HUDEP-2 (cell line): Measurements from ENCODE around the gene RGS7.
"Not testable (repeated sequence)": the region's sequence is repeated elsewhere in the genome, so short reads cannot be mapped to it uniquely, and the experiment has no call there.

Experiments used
- DNase-seq, 76 experiments: peaks; one replicate each; lab custom pipeline; 2025; ENCODE audit not compliant: unreplicated experiment in 76 of 76; lab: John Stamatoyannopoulos, UW

Gene RGS7

GRCh38 chr1:241215683-241216082 lies 141.3 kb downstream of the RGS7 start:
- no peak for DNase-seq

- no peak for DNase-seq
Observed at GRCh38 chr1:241215203-241215602, 141.8 kb downstream of the RGS7 start.

GRCh38 chr1:241213139-241213538 lies 143.9 kb downstream of the RGS7 start:
- no peak for DNase-seq

GRCh38 chr1:241212628-241213027 lies 144.4 kb downstream of the RGS7 start:
- no peak for DNase-seq

DNA sequence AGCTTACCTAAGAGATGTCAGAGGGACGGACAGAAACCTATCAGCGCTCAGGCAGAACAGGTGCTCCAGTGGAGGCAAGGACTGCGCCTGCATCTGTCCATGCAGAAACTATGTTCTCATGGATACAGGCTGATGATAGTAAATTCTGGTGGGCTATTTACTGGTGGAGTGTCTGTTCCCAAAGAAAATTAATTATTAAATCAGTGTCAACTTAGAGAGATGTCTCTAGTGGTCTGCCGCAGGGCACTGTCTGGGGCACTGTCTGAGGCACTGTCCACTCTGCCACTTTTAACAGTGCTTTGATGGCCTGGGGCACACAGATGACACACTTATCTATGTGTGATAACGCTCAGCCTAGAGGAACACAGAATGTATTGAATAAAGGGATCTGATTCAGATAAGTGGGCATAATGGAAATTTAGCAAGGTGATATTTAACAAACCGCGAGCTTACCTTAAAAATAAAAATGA lies 148.1 kb downstream of the RGS7 start:
- DNase-seq: no peak

- DNase-seq: no peak
Observed at GRCh38 chr1:241203817-241204216, 153.2 kb downstream of the RGS7 start.

DNA sequence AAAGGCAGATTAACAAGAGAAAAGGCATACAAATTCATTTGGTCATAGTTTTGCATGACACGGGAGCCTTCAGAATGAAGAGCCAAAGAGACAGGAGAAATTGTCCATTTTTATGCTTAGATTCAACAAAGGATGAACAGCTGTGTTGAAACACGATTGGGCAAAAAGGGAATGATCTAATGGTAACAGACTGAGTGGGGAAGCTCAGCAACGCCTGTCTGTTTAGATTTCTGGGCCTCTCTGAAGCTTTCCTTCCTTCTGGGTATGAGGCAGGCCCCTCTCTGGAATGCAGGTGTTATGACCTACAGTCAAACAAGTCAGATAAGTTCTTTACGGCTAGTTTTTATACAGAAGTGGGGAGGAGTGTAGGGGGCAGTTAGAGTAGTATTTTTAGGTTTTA lies 154.6 kb downstream of the RGS7 start:
- no peak for DNase-seq

DNA sequence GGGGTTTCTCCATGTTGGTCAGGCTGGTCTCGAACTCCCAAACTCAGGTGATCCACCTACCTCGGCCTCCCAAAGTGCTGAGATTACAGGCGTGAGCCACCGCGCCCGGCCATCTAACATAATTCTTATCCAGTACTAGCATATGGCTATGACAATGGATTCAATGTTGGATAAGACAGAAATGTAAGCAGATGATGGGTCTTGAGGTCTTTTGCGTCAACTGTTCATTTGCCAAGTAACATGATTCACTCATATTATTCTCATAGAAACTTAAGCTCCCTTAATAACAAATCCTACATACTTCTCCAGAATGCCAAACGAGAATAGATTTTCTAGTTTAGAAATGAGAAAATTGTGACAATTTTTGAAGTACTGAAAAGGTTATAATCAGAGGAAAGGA lies 170.3 kb downstream of the RGS7 start:
- no peak for DNase-seq

DNA sequence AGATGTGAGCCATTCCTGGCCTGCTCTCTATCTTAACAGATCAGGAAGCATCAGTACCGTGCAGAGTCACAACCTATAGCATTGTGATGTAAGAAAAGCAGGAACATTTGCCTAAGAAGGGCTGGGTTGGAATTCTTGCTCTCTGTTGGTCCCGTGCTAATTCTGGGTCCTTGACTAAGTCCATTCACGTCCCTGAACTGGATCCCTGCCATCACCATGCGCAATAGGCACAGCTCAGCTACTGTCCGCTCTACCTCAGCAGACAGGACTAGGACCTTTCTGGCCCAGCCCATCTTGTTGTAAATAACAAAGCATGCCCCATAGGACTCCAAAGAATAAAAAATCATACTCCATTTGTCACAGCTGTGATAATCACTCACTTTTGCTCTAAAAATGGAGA lies 175.0 kb downstream of the RGS7 start:
- DNase-seq: no peak

- no peak for DNase-seq
Observed at GRCh38 chr1:241181471-241181870, 175.5 kb downstream of the RGS7 start.

- no peak for DNase-seq
Observed at GRCh38 chr1:241180569-241180968, 176.4 kb downstream of the RGS7 start.

GRCh38 chr1:241177660-241178059 lies 179.3 kb downstream of the RGS7 start:
- no peak for DNase-seq

GRCh38 chr1:241172486-241172885 lies 184.5 kb downstream of the RGS7 start:
- DNase-seq: no peak

DNA sequence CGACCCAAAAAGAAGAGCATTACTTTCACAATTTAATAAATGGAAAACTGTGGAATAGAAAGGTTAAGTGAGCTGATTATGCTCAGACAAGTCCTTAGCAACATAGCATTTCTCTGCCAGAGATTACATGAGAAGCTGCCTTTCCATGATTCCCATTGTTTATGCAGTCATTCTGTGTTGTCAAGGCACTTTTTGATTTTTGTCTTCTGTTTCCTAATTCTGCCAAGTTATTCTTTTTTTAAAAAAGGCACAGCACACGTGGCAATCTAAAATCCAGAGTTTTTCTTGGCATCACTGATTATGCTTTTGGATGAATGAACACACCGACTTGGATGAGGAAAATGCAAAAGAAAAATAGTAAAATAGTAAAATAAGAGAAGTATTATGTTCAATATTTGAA lies 185.0 kb downstream of the RGS7 start:
- no peak for DNase-seq

DNA sequence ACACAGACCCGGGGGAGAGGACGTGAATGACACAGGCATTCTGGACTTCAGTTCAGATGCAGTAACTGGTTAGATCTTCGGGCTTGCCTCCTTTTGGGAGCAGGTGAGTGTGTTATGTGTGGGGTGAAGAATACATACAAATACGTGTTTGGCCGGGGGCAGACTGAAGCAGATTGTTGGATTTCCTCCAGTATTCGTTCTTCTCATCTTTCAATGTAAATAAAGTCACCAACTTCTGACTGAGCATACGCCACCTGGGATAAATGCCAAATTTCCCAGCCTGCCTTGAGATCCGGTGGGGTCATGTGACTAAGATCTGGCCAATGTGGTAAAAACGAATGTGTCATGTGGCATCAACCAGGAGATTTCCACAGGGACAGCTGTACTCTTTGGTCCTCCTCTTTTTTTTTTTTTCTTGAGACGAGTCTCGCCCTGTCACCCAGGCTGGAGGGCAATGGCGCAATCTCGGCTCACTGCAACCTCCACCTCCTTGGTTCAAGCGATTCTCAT lies 189.8 kb downstream of the RGS7 start:
- DNase-seq: no peak

DNA sequence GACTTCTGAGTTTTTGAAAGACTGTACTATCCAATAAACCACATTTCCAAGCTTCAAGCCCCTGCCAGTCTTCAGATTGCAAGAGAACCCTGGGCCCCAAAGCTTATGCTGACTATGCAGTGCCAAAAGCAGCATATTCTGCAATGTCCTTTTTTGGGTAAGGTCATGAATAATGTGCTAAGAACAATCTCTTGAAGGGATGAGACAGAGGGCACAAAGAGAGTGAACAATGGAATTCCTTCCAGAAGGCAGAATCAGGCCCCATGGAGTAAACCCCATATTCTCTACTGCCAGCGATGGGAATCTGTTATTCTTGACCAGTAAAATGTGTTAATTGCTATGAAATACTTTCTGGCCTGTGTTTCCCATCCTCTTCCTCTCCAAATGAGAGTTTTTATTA lies 190.4 kb downstream of the RGS7 start:
- no peak for DNase-seq

- not testable (repeated sequence) for DNase-seq
Observed at GRCh38 chr1:241165256-241165655, 191.7 kb downstream of the RGS7 start.

DNA sequence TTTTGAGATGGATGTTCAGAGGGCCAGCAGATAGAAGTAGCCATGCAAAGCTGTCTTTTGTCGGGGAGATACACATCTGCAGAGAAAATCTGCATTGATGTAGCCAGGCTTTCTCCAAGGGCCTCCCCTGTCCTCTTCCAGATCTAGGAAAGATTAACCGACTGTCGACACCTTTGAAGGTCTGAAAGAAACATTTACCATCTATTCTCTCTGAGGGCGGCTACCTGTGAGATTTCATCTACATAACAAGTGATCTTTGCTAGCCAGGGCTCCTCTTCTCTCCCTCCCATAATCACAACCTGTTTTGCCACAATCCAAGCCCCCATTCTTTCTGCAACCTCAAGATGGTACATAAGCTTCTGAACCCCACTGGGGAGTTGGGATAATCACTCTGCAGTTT lies 193.6 kb downstream of the RGS7 start:
- no peak for DNase-seq

DNA sequence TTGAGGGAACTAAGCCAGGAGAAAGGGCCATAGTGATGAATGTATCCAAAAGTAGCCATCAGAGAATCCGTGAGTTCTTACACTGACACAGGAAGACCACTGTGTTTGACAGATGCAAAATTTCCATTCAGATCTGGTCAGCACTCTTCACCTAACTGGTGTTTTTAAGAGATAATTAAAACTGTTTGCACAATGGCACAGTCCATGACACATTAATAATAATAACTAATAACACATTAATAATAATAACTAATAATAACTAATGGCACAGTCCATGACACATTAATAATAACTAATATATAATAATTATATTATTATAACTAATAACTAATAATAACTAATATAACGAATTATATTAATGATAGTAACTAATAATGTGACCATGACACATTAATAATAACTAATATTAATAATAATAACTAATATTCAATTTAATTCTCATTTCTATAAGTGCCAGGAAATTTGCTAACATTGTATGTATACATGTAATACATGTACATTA lies 195.8 kb downstream of the RGS7 start:
- DNase-seq: no peak

GRCh38 chr1:241157435-241157834 lies 199.6 kb downstream of the RGS7 start:
- DNase-seq: no peak

GRCh38 chr1:241156231-241156965 lies 200.6 kb downstream of the RGS7 start:
- peak in 12 of 76 experiments; percentile 3 to 84 (median 58) for DNase-seq

DNA sequence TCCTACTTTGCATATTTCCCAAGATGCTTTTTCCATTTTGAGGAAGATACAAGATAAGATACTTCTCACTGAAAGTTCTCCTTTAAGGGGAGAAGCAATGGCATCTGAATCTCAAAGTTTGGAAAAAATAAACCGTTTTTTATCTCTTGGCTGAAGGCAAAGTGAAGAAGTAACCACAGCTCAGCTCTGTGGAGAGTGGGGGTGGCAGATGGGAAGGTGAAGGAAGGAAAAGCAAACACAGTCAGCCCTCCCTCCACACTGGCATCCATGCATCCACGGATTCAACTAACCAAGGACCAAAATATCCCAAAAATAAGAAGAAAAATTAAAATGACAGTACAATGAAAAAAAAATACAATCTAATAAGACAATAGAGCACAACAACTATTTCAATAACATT lies 211.1 kb downstream of the RGS7 start:
- no peak for DNase-seq
